ENCODE measurements around the gene CD200.
"Not testable (repeated sequence)": the region's sequence is repeated elsewhere in the genome, so short reads cannot be mapped to it uniquely, and the experiment has no call there.

The CD200 gene

DNA sequence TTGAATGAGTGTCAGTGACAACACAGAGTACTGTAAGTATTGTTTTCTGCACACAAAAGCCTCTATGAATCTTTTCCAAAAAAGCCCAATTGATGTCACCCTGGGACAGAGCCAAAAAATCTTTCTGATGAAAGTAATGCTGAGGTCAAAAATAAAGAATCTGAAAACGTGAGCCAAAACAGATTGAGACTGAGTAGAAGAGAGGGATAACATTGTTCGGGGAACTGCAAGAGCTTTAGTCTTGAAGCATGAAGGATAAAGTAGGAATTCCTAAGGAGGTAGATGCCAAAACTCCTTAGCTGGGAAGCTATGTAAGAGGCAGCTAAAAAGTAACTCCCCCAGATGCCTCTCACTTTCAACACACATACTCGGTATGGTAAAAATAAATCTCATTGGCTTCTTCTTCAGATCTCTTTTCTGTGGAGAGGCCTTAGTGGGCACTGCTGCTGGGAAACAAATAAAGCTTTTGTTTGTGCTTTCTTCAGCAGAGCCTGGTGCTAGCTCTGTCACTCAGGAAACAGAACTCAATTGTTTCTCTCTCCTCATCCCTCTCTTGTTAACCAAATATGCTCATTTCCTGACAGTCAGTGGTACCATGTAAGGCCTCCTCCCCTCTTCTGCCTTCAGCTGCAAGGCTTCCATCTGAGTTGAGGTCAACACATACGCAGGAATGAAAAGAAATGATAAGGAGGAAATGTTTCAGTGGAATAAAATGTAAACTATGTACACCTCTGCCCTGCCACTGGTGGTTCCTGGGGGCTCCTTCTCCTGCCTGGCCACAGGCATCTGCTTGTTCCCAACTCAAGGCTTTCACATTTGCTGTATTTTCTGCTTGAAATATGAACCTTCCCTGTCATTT lies 58.1 kb downstream of the CD200 start:
- DNase-seq (ENCODE audit: low spot score), result no peak

DNA sequence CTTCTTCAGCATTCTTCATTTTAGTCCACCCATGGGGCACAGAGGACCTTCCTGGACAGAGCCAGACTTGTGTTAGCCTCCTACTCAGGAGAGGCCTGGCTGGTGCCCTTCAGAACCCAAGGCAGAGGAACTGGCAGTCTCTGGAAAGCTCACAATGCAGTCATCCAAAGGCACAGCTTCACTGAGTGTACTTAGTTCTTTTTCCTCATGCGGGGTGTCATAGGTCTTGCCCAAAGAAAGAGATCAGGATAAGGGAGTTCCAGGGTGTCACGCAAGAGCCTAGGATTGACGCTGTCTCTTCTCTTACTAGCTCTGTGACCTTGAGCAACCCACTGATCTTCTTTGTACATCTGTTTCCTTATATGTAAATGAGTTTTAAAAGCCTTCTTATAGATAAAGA lies 58.7 kb downstream of the CD200 start:
- no peak for DNase-seq (ENCODE audit: low spot score)

GRCh38 chr3:112392393-112393359 lies 59.7 kb downstream of the CD200 start:
- DNase-seq (ENCODE audit: low spot score), result no peak

- no peak for DNase-seq (ENCODE audit: low spot score)
Measured at GRCh38 chr3:112393360-112393728, 60.4 kb downstream of the CD200 start.

DNA sequence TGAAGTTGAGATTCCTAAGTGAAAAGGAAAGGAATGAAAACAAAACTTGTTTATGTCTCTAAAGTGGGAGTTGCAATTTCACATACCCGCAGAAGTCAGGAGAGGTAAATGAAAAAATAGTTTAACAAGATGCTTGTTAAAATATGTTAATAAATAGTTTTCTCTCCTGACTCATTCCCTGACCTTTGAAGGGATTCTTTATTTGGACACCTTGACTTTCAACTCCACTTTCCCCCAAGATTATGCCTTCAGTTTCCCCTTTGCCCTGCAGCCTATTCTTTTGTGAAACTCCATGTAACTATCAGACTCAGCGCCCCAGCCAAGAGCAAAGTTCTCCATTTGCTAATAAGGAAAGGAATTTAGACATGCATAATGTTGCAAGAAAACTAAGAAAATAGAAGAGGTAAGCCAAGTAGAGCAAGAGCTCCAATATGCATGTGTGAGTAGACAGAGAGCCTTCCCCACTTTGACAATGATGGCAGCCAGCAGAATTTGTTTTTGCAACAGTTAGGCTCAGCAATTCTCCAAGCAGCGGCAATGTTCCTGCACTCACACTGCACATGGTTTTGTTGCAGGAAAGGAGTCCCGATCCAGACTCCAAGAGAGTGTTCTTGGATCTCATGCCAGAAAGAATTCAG lies 61.2 kb downstream of the CD200 start:
- DNase-seq (ENCODE audit: low spot score), result no peak

DNA sequence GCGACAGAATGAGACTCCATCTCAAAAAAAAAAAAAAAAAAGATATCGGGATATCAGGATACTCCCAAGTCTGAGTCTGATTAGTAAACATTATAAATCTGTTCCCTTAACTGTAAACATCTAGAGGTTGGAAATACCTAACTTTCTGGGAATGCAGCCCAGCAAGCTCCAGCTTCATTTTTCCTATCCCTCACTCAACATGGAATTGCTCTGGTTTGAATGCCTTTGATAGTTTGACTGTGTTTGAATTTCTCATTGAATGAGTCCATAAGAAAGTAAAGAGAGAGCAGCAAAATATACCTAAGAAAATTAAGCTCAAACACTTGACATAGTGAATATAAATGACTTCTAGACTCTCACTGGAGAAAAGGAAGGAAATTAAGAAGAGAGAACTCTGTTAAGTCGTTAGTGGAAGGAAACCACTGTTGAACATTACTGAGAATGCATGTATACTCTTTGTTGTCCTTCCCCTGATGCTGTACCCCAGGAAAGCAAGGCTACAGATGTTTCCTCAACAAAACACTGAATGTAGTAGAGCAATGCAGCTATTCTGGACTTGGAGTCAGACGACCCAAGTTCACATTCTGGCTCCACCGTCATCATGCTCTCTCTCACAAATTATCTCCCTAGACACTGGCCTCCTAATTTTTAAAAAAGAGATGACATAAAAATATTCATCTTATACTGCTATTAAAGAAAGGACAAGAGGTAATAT lies 62.4 kb downstream of the CD200 start:
- no peak for DNase-seq (ENCODE audit: low spot score)

DNA sequence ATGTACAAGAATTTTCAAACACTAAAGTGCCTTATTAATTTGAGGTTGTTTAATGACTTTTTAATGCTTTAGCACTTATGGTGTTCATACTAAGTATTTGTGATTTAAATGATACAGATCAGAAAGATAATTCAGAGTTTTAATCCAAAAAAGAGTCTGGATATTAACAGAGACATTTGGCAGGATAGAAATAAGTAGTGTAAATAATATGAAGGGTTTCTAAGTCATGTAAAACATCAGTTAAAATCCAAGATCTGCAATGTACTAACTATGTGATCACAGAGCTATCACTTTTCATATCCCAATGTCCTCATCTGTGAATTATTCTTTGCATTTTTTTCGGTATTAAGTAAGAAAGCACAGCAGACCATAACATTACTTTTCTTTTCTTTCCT lies 62.9 kb downstream of the CD200 start:
- DNase-seq (ENCODE audit: low spot score), result no peak

GRCh38 chr3:112397556-112397955 lies 64.6 kb downstream of the CD200 start:
- DNase-seq (ENCODE audit: low spot score), result no peak

- DNase-seq (ENCODE audit: low spot score), result no peak
Measured at GRCh38 chr3:112399064-112399463, 66.1 kb downstream of the CD200 start.

- DNase-seq (ENCODE audit: low spot score), result not testable (repeated sequence)
Measured at GRCh38 chr3:112399554-112399953, 66.6 kb downstream of the CD200 start.

DNA sequence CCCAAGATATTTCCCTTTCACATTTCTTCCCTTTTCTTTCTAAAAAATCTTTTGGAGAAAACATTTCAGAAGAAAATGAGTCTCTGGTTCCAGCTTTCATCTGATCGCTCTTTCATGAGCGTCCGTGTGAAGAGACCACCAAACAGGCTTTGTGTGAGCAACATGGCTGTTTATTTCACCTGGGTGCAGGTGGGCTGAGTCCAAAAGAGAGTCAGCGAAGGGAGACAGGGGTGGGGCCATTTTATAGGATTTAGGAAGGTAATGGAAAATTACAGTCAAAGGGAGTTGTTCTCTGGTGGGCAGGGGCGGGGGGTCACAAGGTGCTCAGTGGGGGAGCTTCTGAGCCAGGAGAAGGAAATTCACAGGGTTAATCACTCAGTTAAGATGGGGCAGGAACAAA lies 67.4 kb downstream of the CD200 start:
- not testable (repeated sequence) for DNase-seq (ENCODE audit: low spot score)

GRCh38 chr3:112401617-112402016 lies 68.7 kb downstream of the CD200 start:
- no peak for DNase-seq (ENCODE audit: low spot score)

DNA sequence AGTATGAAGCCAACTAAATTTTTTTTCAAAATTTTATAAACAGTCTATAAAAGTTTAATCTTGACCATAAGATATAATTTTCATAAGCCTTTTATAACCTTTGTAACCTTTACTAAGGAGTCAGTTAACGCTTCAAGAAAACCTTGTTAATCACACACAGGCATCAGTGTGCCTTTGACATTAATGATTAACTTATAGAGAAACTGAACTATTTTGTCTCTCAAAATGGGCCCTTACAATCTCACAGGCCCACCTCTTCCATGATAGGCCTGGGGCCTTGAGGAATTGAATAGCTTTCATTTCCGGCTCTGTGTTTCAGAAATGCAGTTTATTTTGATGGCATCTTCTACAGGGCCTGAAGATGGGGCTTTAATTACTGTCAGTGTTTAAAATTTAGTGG lies 70.1 kb downstream of the CD200 start:
- no peak for DNase-seq (ENCODE audit: low spot score)

DNA sequence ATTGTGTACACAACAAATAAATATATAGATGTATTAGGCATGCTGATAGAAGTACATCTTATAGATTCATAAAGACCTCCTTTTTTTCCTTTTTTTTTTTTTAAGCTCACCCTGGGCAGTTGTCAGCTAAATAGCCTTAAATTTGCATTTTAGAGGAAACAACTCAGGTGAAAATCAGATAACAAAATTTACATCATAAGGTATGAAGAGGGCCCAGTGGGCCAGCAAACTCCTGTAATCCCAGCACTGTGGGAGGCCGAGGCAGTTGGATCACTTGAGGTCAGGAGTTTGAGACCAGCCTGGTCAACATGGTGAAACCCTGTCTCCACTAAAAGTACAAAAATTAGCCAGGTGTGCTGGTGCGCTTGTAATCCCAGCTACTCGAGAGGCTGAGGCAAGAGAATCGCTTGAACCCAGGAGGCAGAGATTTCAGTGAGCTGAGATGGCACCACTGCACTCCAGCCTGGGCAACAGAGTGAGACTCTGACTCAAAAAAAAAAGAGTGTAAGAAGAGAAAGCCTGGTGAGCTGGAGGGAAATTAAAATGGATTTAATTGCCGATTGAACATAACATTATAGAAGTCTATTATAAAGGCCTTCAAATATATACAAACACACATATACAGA lies 72.1 kb downstream of the CD200 start:
- DNase-seq (ENCODE audit: low spot score), result not testable (repeated sequence)

GRCh38 chr3:112405845-112406244 lies 72.9 kb downstream of the CD200 start:
- DNase-seq (ENCODE audit: low spot score), result peak; percentile 30

GRCh38 chr3:112407214-112407887 lies 74.4 kb downstream of the CD200 start:
- no peak for DNase-seq (ENCODE audit: low spot score)

GRCh38 chr3:112407888-112408702 lies 75.1 kb downstream of the CD200 start:
- DNase-seq (ENCODE audit: low spot score), result no peak

- DNase-seq (ENCODE audit: low spot score), result no peak
Measured at GRCh38 chr3:112409041-112409440, 76.1 kb downstream of the CD200 start.

- no peak for DNase-seq (ENCODE audit: low spot score)
Measured at GRCh38 chr3:112411425-112411824, 78.5 kb downstream of the CD200 start.

Measured in RKO (cell line).